ENCODE results near the gene CWF19L2. TPM values are rescaled to one million over a fixed set of nuclear protein-coding genes. Genes with fewer than 3 reads are reported as not detected.
"Not testable (repeated sequence)": the region's sequence is repeated elsewhere in the genome, so short reads cannot be mapped to it uniquely, and the experiment has no call there.

CWF19L2 gene
- total RNA-seq, 2 donors from 2014 or later, result 8.7 to 9.0 TPM

DNA sequence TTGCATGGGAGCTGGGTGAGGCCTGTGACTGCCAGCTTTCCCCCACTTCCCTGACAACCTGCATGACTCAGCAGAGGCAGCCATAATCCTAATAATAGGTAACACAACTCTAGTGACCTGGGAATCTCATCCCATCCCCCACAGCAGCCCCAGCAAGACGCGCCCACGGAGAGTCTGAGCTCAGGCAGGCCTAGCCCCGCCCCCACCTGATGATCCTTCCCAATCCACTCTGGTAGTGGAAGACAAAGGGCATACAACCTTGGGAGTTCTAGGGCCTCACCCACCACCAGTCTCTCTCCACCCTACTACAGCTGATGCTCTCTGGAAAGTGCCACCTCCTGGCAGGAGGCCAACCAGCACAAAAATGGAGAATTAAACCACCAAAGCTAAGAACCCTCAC, 60.3 kb downstream of the CWF19L2 start:
- no peaks in the 10 kb centered on the region for H3K4me1 ChIP-seq
- TF ChIP-seq, protein P1, sequence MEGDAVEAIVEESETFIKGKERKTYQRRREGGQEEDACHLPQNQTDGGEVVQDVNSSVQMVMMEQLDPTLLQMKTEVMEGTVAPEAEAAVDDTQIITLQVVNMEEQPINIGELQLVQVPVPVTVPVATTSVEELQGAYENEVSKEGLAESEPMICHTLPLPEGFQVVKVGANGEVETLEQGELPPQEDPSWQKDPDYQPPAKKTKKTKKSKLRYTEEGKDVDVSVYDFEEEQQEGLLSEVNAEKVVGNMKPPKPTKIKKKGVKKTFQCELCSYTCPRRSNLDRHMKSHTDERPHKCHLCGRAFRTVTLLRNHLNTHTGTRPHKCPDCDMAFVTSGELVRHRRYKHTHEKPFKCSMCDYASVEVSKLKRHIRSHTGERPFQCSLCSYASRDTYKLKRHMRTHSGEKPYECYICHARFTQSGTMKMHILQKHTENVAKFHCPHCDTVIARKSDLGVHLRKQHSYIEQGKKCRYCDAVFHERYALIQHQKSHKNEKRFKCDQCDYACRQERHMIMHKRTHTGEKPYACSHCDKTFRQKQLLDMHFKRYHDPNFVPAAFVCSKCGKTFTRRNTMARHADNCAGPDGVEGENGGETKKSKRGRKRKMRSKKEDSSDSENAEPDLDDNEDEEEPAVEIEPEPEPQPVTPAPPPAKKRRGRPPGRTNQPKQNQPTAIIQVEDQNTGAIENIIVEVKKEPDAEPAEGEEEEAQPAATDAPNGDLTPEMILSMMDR (IDR thresholded peaks at IDR 0.05), result no peak
- no peak for DNase-seq
- H3K27me3 ChIP-seq, result no peaks in the 10 kb centered on the region
- H3K36me3 ChIP-seq, result no peaks in the 10 kb centered on the region
- H3K4me3 ChIP-seq, result no peak overlapping the region
- no peak overlapping the region for H3K27ac ChIP-seq
- intact Hi-C loops (cut with DNase I), result no loop called here
- H3K9ac ChIP-seq (ENCODE audit: low read depth in 2 of 2, low read length in 2 of 2), result no peak overlapping the region
- H3K9me3 ChIP-seq, result no peaks in the 10 kb centered on the region

DNA sequence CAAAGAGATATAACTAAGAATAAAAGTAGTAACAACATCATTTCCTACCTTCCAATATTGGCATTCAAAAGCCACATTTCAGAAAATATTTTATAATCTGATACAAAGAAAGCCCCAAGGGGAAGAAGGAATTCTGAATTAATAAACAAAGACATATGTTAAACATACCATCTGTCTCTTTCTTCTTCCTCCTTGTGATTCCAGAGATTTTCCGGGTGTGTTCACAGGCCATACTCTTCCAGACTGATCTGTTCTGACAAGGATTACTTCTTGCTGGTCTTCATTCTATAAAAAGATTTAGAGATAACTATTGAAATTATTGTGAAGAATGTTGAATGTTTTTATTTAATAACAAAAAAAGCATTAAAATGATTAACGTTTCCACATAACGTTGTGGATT, 65.0 kb downstream of the CWF19L2 start:
- H3K9me3 ChIP-seq, result no peaks in the 10 kb centered on the region
- no peak for DNase-seq
- no peaks in the 10 kb centered on the region for H3K4me1 ChIP-seq
- no peak overlapping the region for H3K4me3 ChIP-seq
- no peaks in the 10 kb centered on the region for H3K27me3 ChIP-seq
- intact Hi-C loops (cut with DNase I), result no loop called here
- no peaks in the 10 kb centered on the region for H3K36me3 ChIP-seq
- no peak overlapping the region for H3K9ac ChIP-seq (ENCODE audit: low read depth in 2 of 2, low read length in 2 of 2)
- no peak overlapping the region for H3K27ac ChIP-seq
- TF ChIP-seq, protein P1 (IDR thresholded peaks at IDR 0.05), result no peak

DNA sequence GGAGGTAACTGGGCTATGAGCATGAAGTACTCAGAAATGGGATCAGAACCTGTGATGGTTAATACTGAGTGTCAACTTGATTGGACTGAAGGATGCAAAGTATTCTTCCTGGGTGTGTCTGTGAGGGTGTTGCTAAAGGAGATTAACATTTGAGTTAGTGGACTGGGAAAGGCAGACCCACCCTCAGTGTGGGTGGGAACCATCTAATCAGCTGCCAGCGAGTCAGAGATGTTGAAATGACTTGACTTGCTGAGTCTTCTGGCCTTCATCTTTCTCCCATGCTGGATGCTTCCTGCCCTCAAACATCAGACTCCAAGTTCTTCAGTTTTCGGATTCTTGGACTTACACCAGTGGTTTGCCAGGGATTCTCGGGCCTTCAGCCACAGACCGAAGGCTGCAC, 66.9 kb downstream of the CWF19L2 start:
- H3K9ac ChIP-seq (ENCODE audit: low read depth in 2 of 2, low read length in 2 of 2); DNase-seq; H3K27ac ChIP-seq; intact Hi-C loops (cut with DNase I); H3K4me1 ChIP-seq; H3K4me3 ChIP-seq; H3K36me3 ChIP-seq; H3K27me3 ChIP-seq; H3K9me3 ChIP-seq: not testable (repeated sequence)

DNA sequence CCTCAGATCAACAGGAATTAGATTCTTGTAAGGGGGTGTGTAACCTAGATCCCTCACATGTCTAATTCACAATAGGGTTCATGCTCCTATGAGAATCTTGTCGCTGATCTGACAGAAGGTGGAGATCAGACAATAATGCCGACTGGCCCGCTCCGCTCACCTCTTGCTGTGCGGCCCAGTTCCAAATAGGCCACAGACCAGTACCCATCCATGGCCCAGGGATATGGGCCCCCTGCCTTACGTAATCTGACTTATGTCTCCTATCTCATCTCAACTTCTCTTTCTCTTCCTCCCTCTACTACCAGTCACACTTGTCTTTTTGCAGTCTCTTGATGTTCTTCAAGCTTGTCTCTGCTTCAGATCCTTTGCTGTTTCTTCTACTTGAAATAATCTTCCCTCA, 70.0 kb downstream of the CWF19L2 start:
- no peaks in the 10 kb centered on the region for H3K36me3 ChIP-seq

DNA sequence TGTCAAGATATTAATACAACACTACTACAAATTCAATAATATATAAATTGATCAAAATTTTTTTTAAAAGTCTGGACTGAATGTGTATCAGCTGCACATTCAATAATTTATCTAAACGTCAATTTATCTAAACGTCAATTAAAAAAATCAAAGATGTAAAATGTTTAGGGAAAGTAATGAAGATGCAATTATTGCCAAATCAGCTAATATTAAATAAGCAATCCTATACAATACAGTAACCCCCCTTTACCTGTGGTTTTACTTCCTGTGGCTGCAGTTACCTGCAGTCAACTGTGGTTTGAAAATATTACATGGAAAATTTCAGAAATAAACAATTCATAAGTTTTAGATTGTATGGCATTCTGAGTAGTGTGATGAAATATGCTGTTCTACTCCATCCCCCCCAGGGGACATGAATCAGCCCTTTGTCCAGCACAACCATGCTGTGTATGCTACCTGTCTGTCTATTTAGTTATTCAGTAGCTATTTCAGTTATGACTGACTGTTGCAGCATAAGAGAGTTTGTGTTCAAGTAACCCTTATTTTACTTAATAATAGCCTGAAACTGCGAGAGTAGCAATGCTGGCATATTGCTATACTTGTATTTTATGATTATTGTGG, 72.2 kb downstream of the CWF19L2 start:
- H3K27me3 ChIP-seq, result no peaks in the 10 kb centered on the region
- intact Hi-C loops (cut with DNase I), result no loop called here
- TF ChIP-seq, protein P1 (IDR thresholded peaks at IDR 0.05), result no peak
- H3K4me3 ChIP-seq, result no peak overlapping the region
- H3K36me3 ChIP-seq, result no peaks in the 10 kb centered on the region
- no peak overlapping the region for H3K9ac ChIP-seq (ENCODE audit: low read depth in 2 of 2, low read length in 2 of 2)
- H3K27ac ChIP-seq, result no peak overlapping the region
- no peaks in the 10 kb centered on the region for H3K9me3 ChIP-seq
- no peaks in the 10 kb centered on the region for H3K4me1 ChIP-seq
- DNase-seq, result no peak

More for the DNA sequence above, 70.0 kb downstream of the CWF19L2 start:
- intact Hi-C loops (cut with DNase I), result no loop called here
- no peak overlapping the region for H3K4me3 ChIP-seq
- TF ChIP-seq, protein P1 (IDR thresholded peaks at IDR 0.05), result no peak
- no peaks in the 10 kb centered on the region for H3K4me1 ChIP-seq
- DNase-seq, result no peak
- H3K9me3 ChIP-seq, result no peaks in the 10 kb centered on the region
- no peak overlapping the region for H3K9ac ChIP-seq (ENCODE audit: low read depth in 2 of 2, low read length in 2 of 2)
- H3K27me3 ChIP-seq, result no peaks in the 10 kb centered on the region
- H3K27ac ChIP-seq, result no peak overlapping the region

DNA sequence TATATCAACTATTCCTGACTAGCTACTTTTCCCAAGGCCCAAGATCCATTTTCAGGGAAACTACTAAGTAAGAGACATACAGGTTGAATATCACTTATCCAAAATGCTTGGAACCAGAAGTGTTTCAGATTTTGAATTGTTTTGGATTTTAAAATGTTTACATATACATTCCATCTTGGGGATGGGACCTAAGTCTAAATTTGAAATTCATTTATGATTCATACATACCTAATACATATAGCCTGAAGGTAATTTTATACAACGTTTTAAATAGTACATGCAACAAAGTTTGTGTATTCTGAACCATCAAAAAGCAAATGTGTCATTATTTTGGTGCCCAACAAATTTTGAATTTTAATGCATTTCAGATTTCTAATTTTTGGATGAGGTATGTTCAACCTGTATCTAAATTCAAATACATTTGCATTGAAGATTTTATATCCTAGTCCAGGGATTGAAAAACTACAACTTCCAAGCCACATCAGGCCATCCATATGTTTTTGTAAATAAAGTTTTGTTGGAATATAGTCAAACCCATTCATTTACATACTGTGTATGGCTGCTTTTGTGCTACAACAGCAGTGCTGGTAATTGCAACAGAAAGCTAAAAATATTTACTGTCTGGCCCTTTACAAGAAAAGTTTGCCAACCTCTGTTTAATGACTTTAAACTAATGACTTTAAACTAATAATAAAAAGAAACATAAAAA, 73.3 kb downstream of the CWF19L2 start:
- intact Hi-C loops (cut with DNase I), result no loop called here
- no peaks in the 10 kb centered on the region for H3K9me3 ChIP-seq

More for the DNA sequence above, 73.3 kb downstream of the CWF19L2 start:
- Histone ChIP-seq H3K27ac (no peak overlapping the region), H3K4me1 (no peaks in the 10 kb centered on the region), H3K36me3 (no peaks in the 10 kb centered on the region), H3K9ac (ENCODE audit: low read depth in 2 of 2, low read length in 2 of 2) (no peak overlapping the region), H3K4me3 (no peak overlapping the region), H3K27me3 (no peaks in the 10 kb centered on the region)
- DNase-seq, result no peak
- TF ChIP-seq, protein P1 (IDR thresholded peaks at IDR 0.05), result no peak

Data from colonic mucosa (tissue), 4 donors.